ENCODE results near the gene HPS4.

DNA sequence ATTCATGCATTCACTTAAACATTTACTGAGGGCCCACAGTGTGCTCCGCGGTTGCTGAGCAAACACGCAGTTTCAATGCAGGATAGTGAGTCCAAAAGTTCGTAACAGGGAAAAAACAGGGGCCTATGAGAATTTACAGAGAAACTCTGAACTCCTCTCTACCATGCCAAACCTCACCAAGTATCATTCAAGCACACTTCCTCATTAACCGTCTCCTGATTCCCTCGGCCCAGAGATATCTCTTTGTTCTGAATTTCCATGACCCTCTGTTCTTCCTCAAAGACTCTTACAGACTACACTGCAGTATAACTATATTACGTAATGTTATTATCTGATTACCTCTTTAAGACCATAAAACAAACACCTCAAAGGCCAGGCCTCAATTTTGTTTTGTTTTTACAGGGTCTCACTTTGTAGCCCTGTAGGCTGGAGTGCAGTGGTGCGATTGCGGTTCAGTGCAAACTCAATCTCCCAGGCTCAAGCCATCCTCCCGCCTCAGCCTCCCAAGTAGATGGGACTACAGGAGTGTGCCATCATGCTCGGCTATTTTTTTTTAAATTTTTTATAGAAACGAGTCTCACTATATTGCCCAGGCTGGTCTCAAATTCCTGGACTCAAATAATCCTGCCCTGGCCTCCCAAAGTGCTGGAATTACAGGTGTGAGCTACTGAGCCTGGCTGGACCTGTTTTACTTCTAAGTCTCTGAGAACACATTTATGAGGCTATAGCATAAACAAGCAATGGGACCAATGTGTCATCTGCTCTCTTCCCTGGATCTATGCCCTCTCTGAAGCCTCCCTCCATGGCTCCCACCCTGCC, 3.6 kb downstream of the HPS4 start:
- no peak for TF ChIP-seq EZH2phosphoT487 (IDR thresholded peaks at IDR 0.05; ENCODE audit: borderline replicate concordance, low read length)
- TF ChIP-seq, protein P1, sequence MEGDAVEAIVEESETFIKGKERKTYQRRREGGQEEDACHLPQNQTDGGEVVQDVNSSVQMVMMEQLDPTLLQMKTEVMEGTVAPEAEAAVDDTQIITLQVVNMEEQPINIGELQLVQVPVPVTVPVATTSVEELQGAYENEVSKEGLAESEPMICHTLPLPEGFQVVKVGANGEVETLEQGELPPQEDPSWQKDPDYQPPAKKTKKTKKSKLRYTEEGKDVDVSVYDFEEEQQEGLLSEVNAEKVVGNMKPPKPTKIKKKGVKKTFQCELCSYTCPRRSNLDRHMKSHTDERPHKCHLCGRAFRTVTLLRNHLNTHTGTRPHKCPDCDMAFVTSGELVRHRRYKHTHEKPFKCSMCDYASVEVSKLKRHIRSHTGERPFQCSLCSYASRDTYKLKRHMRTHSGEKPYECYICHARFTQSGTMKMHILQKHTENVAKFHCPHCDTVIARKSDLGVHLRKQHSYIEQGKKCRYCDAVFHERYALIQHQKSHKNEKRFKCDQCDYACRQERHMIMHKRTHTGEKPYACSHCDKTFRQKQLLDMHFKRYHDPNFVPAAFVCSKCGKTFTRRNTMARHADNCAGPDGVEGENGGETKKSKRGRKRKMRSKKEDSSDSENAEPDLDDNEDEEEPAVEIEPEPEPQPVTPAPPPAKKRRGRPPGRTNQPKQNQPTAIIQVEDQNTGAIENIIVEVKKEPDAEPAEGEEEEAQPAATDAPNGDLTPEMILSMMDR (IDR thresholded peaks at IDR 0.05; ENCODE audit: low read depth, low read length, poor library complexity, severe bottlenecking), result no peak
